GM19023 (cell line): ENCODE results near the gene ZNF565.
"Not testable (repeated sequence)": the region's sequence is repeated elsewhere in the genome, so short reads cannot be mapped to it uniquely, and the experiment has no call there.

Experiments used
- ATAC-seq: cut with Tn5 transposase; IDR thresholded peaks from one replicate; pipeline ENCODE4 v1.9.1; 2021; ENCODE audit warnings: mild to moderate bottlenecking, moderate library complexity; ENCODE audit not compliant: unreplicated experiment

The ZNF565 gene

DNA sequence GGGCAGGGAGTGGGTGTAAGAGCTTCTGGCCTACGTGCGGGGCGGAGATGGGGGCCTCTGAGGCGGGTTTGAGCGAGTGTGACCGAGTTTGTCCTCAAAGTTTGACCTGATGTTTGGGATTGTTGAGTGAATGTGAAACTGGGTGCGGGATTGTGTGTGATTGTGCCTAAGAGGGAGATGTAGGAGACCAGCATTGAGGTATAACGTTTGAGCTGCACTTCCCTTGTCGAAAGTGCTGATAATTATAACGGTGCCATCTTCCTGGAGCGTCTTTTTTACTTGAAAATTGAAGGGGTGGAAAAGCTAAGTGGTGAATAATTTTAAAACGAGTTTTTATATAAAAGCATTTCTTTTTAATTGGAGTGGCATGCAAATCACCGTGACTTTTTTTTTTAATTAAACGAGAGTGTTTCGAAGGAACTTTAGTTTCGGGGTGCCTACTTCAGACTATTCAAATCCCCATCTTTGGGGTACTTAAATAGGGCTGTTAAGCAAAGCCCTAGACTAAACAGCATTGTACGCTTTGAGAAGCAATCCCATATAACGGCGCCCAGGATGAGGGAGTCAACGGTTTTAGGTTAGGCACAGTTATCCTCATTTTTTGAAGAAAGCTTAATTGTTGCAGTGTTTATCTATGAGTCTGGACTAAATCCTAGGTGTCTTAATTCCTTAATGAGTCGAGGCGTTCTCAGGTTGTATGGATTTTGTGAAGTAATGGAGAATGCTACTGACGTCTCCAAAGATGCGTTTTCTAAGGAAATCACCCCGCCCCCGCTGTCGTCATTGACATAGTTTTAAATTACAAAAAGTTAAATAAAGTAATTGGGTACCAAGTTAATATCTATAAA is 1.0 kb upstream of the ZNF565 start:
- no peak for ATAC-seq

DNA sequence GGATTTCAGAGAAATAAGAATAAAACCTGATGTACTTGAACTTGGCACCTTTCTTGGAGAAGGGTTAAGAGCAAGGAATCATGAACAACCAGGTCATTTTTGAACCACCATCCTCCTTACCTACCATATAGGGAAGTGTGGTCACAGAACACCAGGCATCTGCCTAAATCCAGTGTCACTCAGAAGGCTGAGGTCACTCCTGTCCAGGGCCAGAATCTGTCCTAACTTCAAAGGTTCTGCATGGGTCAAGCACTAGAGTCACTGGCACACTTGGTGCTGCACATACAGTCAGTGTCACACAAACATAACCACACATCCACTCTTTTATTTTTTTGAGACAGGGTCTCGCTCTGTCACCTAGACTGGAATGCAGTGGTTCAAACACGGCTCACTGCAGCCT is 1.6 kb downstream of the ZNF565 start:
- no peak for ATAC-seq

DNA sequence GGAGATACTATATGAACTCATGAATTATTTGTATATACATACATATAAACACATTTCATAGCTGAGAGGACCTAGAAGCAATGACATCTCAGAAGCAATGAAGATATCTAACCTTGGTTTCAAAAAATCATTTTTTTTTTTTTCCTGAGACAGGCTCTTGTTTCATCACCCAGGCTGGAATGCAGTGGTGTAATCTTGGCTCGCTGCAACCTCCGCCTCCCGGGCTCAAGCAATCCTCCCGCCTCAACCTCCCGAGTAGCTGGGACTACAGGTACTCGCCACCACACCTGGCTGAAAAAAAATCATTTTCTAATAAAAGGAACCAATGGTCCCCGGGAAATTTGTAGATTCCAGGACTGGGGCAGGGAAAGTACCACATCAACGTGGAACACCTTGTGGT is 4.0 kb downstream of the ZNF565 start:
- no peak for ATAC-seq

DNA sequence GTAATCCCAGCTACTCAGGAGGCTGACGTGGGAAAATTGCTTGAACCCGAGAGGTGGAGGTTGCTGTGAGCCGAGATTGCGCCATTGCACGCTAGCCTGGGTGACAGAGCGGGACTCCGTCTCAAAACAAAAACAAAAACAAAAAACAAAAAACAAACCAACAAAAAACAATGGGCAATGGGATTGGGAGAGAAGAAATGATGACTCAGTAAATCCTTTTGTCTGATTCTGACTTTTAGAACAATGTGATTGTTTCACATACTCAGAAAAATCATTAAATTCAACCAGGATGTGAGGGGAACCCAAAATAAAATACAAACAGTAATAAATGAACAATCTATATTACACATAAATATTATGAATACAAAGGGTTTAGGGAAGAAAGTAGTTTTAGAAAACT is 5.1 kb downstream of the ZNF565 start:
- ATAC-seq = no peak

DNA sequence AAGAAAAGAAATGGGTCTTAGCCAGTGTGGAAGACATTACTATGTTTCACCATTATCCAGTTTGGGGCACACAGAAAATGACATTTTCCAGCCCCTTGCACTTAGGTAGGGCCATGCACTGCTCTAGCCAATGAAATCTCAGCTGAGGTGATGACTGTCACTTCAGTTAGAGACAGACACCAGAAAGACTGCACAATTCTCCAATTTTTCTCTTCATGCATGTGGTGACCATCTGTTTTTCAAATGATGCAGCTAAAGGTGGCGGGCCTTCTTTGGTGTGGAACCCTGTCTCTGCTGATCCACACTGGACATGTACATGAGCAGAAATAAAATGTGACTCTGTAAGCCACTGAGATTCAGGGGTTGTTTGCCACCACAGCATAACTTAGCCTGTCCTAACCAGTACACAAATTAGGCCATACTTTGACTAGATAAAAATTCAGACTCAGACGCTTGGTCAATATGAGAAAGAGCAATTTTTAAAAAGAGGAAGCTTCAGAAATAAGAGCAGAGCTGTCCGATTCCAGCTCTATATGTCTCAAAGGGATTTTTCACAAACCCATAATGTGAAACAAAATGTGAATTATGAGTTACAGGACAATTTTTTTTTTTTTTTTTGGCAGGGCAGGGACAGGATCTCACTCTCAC is 6.7 kb downstream of the ZNF565 start:
- no peak for ATAC-seq

DNA sequence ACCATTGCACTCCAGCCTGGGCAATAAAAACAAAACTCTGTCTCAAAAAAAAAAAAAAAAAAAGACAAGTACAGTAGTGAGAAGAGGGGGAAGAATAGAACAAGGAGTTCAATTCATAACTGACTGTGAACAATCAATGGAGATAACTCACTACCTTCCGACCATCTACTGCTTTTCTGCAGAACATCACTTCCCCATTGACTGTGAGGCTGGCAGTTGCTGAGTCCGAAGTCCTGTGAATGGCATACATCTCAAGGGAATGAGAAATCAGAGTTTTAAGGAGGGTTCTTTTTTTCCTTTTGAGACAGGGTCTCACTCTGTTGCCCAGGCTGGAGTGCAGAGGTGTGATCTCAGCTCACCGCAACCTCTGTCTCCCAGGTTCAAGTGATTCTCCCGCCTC is 11.2 kb downstream of the ZNF565 start:
- no peak for ATAC-seq

DNA sequence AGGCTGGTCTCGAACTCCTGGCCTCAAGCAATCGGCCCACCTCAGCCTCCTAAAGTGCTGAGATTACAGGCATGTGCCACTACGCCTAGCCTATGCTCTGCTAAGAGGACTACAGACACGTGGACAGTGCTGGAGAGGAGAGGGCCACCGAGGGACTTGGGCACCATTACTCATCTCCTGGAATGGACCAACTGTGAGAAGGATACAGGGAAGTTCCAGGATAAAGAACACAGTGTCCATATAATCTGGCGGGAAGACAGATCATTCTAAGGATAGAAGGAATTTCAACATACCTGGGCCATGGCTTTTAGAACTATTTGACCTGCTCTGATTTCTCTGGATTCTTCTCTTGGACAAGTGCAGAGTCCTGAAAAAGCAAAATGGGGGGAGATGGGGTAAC is 12.8 kb downstream of the ZNF565 start:
- ATAC-seq = no peak

DNA sequence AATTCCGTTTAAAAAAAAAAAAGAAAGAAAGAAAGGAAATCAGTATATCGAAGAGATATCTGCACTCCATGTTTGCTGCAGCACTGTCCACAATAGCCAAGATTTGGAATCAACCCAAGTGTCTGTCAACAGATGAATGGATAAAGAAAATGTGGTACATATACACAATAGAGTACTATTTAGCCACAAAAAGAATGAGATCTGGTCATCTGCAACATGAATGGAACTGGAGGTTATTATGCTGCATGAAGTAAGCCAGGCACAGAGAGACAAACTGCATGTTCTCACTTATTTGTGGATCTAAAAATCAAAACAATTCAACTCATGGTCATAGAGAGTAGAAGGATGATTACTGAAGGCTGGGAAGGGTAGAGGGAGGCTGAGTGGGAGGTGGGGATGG is 16.3 kb downstream of the ZNF565 start:
- ATAC-seq = no peak

DNA sequence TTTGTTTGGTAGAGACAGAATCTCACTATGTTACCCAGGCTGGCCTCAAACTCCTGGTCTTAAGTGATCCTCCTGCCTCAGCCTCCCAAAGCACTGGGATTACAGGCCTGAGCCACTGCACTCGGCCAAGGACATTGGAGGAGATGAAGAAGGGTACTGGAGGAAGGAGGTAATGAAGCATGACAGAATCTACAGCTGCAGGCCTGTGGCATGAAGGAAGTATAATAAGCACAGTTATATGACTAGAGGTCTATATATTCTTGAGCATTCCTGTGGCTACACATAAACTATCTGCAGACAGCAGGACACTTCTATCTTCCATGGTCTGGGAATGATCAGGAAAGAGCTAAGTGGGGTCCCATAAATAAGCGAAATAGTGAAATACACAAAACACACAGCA is 18.2 kb downstream of the ZNF565 start:
- no peak for ATAC-seq

DNA sequence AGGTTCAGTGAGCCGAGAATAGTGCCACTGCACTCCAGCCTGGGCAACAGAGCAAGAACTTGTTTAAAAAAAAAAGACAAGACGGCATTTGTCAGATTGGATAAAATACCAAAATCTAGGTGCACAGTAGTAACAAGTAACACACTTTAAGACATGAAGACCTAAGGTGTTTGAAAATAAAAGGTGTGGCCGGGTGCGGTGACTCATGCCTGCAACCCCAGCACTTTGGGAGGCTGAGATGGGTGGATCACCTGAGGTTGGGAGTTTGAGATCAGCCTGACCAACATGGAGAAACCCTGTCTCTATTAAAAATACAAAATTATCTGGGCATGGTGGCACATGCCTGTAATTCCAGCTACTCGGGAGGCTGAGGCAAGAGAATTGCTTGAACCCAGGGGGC is 27.7 kb downstream of the ZNF565 start:
- not testable (repeated sequence) for ATAC-seq

DNA sequence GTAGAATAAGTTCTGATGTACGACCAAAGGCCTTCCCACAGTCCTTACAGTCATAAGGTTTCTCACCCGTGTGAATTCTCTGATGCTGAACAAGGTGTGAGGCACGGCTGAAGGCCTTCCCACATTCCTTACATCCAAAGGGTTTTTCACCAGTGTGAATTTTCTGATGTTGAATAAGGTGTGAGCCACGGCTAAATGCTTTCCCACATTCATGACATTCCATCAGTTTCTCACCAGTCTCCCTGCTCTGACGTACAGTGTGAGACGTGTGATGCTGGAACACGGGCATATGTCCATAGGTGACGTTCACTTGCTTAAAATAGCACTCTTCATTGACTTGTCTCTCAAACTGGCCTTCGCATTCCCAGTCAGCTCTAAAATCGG is 31.2 kb downstream of the ZNF565 start:
- ATAC-seq = no peak

DNA sequence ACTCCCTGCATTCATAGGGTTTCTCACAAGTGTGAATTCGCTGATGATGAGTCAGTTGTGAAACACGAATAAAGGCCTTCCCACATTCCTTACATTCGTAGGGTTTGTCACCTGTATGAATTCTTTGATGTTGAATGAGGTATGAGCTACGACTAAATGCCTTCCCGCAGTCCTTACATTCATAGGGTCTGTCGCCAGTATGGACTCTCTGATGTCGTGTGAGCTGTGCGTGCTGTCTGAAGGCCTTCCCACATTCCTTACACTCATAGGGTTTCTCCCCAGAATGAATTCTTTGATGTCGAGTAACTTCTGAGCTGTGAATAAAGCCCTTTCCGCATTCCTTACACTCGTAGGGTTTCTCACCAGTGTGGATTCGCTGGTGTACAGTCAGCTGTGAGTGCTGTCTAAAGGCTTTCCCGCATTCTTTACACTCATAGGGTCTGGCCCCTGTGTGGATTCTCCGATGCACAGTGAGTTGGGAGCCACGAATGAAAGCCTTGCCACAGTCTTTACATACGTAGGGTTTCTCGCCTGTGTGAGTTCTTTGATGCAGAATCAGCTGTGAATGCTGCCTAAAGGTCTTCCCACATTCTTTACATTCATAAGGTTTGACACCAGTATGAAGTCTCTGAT is 31.7 kb downstream of the ZNF565 start:
- ATAC-seq = no peak

DNA sequence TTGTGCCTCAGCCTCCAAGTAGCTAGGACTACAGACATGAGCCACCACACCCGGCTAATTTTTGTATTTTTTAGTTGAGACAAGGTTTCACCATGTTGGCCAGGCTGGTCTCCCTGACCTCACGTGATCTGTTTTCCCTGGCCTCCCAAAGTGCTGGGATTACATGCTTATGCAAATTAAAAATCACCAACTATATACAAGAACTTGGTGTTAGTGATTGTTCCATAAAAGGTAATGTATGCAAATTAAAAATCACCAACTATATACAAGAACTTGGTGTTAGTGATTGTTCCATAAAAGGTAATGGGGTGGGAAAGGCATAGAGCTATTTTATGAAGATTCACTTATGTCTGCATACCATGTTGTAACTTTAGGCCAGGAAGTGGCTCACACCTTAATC is 35.4 kb downstream of the ZNF565 start:
- not testable (repeated sequence) for ATAC-seq

DNA sequence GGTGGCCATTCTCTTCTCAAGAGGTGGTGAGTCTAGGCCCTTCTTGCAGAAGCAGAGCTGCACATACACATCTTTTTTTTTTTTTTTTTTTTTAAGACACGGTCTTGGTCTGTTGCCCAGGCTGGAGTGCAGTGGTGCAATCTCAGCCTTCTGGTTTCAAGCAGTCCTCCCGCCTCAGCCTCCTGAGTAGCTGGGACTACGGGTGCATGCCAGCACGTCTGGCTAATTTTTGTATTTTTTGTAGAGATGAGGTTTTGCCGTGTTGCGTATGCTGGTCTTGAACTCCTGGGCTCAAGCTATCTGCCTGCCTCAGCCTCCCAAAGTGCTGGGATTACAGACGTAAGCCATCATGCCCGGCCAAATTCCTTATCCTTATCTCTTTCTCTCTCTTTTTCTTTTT is 40.6 kb downstream of the ZNF565 start:
- ATAC-seq = not testable (repeated sequence)

DNA sequence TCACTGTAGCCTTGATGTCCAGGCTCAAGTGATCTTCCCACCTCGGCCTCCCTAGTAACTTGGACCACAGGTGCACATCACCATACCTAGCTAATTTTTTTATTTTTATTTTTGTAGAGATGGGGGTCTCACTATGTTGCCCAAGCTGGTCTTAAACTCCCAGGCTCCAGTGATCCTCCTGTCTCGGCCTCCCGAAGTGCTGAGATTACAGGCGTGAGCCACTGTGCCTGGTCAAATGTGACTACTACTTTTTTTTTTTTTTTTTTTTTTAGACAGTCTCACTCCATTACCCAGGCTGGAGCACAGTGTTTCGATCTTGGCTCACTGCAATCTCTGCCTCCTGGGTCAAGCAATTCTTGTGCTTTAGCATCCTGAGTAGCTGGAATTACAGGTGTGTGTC is 41.6 kb downstream of the ZNF565 start:
- no peak for ATAC-seq

DNA sequence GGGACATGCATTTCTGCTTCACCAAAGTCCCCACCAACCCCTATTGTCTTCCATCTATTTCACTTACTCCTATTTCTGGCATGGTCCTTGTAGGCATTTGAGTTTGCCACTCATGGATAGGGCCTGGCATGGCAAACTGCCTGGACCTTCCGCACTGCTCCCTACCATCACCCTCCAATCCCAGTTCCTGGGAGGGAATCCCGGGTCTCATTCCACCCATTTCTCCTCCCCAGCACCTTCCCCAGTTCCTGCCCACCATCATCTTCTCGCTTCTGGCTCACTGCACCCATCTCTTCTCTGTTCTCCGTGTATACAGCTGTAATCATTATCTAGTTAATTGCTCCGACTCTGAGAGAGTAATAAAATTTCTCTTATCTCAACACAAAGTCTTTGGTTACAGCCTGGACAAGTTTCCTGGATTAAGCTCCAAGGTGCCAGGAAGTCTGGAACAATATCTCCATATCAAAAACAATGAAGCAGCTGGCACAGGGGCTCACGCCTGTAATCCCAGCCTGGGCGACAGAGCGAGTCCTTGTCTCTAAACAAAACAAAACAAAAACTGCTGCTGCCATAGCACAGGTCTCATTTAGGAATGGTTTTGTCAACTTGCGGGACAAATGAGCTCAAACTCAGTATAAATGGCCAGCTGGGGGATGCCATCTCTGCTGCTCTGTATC is 45.2 kb downstream of the ZNF565 start:
- no peak for ATAC-seq

DNA sequence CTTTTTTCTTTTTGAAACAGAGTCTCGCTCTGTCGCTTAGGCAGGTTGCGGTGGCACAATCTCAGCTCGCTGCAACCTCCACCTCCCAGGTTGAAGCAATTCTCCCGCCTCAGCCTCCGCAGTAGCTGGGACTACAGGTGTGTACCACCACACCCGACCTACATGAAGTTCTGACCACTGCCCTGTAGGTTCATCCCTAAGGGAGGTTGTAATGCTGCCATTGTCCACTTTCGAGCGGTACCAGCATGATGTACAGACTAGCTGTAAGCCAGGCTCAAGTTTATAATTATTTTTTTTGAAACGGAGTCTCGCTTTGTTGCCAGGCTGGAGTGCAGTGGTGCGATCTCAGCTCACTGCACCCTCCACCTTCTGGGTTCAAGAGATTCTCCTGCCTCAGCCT is 50.7 kb downstream of the ZNF565 start:
- ATAC-seq = no peak

DNA sequence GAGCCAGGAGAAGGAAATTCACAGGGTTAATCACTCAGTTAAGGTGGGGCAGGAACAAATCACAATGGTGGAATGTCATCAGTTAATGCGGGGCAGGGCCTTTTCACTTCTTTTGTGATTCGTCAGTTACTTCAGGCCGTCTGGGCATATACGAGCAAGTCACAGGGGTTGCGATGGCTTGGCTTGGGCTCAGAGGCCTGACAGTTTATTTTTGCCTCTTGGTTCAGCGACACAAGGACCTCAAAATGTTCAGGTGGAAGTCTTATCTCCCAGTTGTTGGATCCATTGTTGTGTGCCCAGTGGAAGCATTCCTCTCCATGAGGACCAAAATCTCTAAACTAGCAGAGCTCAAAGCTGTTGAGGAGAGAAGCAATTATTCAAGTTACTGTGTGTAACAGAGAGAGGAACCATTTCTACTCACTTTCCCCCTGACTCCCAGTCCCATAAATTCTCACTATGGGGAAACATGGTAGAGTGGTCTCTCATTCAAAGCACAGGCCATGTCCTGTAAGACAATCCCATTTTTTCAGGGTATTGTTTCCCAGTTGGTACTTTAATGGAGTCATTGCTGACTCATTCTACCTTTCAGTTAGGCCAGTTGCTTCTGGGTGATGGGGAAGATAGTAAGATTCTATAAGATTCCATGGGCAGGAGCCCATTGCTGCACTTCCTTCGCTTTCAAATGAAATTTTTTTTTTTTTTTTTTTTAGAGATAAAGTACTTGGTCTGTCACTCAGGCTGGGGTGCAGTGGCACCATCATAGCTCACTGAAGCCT is 53.5 kb downstream of the ZNF565 start:
- ATAC-seq = no peak

DNA sequence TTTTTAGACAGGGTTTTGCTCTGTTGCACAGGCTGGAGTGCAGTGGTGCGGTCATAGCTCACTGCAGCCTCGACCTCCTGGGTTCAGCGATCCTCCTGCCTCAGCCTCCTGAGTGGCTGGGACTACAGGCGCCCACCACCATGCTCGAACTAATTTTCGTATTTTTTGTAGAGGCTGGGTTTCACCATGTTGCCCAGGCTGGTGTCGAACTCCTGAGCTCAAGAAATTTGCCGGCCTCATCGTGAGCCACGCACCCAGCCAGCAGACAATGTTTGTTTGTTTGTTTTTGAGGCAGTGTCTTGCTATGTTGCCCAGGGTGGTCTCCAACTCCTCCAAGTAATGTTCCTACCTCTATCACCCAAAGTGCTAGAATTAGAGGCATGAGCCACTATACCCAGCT is 61.3 kb downstream of the ZNF565 start:
- no peak for ATAC-seq

DNA sequence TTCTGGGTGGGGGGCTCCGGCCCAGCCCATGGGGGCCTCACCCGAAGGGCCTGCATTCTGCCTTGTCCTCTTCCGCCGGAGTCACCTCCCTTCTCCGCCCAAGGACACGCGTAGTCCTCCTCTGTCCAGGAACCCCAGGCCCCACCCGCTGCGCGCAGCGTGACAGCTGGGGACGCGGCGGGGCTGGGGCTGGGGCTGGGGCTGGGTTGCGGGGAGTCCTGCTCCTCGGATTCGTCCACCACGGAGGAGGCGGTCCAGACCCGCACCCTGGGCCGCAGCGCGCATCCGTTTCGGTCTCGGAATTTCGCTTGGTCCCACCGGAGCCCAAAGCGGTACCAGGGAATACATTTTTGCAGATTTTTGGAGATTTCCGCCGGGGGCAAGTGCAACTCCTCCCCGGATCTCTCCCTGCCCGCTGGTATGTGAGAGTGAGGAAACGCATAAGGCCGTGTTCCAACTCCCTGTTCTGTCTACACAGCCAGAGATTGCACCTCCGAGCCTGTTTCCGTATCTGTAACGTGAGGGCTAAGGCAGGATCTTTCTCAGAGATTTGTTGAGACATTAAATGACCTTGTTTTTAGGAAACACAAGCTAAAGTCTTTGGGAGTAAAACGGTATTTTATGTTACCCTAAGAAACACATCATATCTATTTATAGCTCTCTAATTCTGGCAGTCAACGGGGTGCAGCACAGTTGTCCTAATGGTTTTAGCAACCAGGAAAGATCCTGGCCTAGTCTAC is 61.9 kb downstream of the ZNF565 start, which contains the start of gene COX7A1:
Gene COX7A1, minus strand, starts transcription at position 96 of the 740 bp plus-strand sequence. Its CDS starts 40 bp downstream, at position 56.
- no peak for ATAC-seq
